Astrocyte of the cerebellum (primary cell): ENCODE results near the gene KCNIP3.

Experiments used
- DNase-seq: peaks from one replicate; pipeline ENCODE4 v3.0.0-alpha.2; 2011; ENCODE audit warnings: low read depth
- H3K4me3 ChIP-seq: 2 replicates; pipeline ENCODE4 v1.5.1; 2011; ENCODE audit warnings: mild to moderate bottlenecking, low read depth, low read length, moderate library complexity
- CTCF ChIP-seq: IDR thresholded peaks from 2 replicates; pipeline ENCODE4 v1.5.1; 2012; ENCODE audit warnings: low read length, low read depth, moderate library complexity, mild to moderate bottlenecking; ENCODE audit errors: missing control alignments
- in situ Hi-C: cut with HindIII; loops from 2 replicates; pipeline ENCODE4 v1.10.0; 2017; ENCODE audit warnings: low sequenced_read_pairs

KCNIP3 gene

GRCh38 chr2:95292623-95293260 lies 4.4 kb upstream of the KCNIP3 start:
- no peak for TF ChIP-seq CTCF
- DNase-seq, result no peak
- in situ Hi-C loops, result no loop called here
- H3K4me3 ChIP-seq, result no peak overlapping the region

- no peak for TF ChIP-seq CTCF
- in situ Hi-C loops, result no loop called here
- no peak for DNase-seq
- no peak overlapping the region for H3K4me3 ChIP-seq
These were observed 2.4 kb upstream of the KCNIP3 start for GRCh38 chr2:95294579-95295250.

GRCh38 chr2:95295376-95295775 lies 1.8 kb upstream of the KCNIP3 start:
- in situ Hi-C loops, result no loop called here
- TF ChIP-seq CTCF, result no peak
- no peak for DNase-seq
- H3K4me3 ChIP-seq, result no peak overlapping the region

GRCh38 chr2:95296011-95296410 lies 1.1 kb upstream of the KCNIP3 start:
- no peak overlapping the region for H3K4me3 ChIP-seq
- no peak for TF ChIP-seq CTCF
- DNase-seq, result no peak
- in situ Hi-C loops, result no loop called here

- in situ Hi-C loops, result no loop called here
- no peak overlapping the region for H3K4me3 ChIP-seq
- TF ChIP-seq CTCF, result no peak
- DNase-seq, result no peak
These were observed 670 bp downstream of the KCNIP3 start for GRCh38 chr2:95297639-95298395.

GRCh38 chr2:95298486-95299111 lies 1.5 kb downstream of the KCNIP3 start:
- in situ Hi-C loops, result no loop called here
- no peak for DNase-seq
- no peak overlapping the region for H3K4me3 ChIP-seq
- TF ChIP-seq CTCF, result no peak
